A172 (cell line): ENCODE data around the gene SLC39A11. TPM values are rescaled to one million over a fixed set of nuclear protein-coding genes. Genes with fewer than 3 reads are reported as not detected.
A peak's percentile ranks its signal among the peaks of the same experiment; 100 is the strongest.
"Not testable (repeated sequence)": the region's sequence is repeated elsewhere in the genome, so short reads cannot be mapped to it uniquely, and the experiment has no call there.

Source experiments
- DNase-seq: peaks from one replicate; pipeline ENCODE4 v3.0.0-alpha.2; 2015; ENCODE audit warnings: low spot score
- total RNA-seq: library from RNA; depleted of rRNA; stranded (reverse); fragments of >200 nt; shearing (Covaris generic); gene quantifications from 2 replicates; pipeline ENCODE4 v1.2.3, GENCODE V29; 2014

The SLC39A11 gene
- total RNA-seq, 1 experiment from 2014 or later, result 59.2 TPM

DNA sequence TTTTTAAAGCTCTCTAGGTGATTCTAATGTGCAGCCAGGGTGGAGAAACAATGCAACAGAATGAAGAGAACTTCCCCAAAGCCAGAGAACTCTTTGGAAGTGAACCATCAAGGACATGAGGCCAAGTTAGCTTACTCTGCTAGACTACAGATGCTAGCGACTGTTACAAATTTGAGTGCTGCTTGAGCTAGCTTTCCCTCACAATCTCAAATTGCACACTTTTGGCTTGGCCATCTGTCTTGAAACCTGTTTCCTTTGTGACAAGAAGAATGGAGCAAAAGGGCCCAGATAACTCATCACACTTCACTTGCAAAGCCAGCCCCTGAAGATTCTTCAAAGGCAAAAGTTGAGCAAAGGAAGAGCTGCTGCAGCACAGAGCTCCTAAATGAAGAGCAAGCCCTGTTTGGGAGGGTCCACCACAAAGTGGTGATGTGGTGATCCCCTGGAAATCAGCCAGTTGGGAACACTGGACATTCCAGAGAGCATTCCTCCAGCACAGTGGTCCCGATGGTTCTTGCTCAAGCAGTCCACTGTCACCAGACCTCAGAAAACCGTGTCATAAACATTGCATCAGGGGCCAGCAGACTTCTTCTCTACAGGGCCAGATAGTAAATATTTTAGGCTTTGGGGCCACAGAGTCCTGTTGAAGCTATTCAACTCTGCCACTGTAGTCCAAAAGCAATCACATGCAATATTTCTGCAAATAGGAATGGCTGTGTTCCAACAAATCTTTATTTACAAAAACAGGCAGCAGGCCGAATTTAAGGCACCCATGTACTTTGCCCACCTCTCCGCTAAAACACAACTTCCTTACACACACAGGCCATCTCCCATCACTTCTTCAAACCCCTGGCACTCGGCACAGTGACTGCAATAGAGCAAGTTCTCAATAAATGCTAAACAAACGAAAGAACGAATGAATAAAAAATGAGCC is 21.2 kb downstream of the SLC39A11 start:
- DNase-seq, result no peak

DNA sequence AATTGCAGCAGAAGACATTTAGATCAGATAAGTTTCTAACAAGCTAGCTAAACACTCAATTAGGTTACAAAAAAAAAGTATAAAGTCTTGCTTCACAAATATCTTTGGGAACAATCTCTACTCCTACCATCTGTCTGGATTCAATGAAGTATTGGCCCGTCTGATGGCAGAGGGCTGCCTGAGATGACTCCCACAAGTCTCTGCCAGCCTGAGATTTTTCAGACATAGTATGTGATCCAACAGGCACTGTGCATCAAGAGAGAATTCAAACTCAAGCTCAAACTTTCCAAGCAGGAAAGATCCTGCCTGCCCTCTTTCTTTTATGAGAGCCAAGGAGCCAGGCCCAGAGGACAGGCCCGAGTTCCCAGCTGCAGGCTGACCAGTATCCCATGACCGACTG is 22.6 kb downstream of the SLC39A11 start:
- no peak for DNase-seq

DNA sequence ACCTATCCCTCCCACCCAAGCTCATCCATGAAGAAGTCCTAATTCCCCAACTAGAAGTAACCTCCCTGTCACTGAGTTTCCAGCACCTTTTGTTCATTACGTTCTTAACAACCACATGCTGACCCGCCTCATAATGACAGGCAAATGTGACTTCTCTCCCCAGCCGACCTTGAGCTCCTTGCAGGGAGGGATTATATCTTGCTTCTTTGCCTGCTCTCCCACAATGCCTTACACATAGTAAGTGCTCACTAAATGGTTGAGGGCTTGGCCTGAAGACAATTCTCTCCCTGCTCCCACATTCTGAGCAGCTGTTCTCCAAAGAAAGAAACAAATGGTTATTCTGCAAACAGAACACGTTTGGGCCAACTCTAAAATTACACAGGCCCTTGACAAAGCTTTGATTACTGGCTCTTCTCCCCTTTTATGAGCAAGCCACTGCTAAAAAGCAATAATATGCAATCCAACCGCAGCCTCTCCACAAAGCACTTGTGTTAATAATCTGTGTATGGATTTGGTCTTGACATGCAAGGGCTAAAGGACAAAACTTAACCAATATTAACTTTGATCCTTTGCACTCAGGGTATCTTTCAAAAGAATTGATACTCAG is 23.2 kb downstream of the SLC39A11 start:
- DNase-seq, result no peak

DNA sequence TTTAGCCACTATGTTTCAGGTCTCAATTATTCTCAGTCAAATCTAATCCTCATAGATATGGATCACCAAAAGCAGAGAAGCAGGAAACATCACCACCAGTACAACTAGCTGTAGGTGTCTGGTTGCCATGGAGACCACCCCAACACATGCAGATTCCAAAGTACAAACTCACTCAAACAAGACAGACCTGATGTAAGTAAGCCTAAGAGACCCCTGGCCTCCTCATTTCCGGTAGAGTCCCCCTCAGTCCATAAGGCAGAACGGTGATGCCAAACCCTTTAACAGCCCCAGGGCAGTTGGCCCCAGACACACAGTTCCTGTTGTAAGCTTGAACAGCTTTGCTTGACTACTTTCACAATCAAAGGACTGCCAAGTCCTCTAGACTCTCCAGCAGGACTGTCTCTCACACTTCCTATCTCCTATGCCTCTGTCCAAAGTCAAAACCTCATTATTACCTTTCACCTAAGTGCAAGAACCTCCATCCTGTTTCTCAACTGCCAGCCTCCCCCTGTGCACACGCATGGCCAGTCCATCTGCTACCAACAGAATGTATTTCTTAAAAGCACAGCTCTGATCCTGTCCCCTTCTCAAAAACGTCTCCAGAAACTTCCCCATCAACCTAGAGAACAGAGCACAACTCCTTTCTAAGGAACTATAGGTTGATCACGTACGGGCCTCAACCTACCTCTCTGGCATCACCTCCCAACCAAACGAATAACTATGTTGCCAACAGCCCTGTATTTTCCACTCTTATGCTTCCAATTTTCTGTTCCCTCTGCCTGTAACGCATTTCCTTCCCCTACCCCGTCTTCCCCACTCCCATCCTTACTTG is 23.9 kb downstream of the SLC39A11 start:
- no peak for DNase-seq

DNA sequence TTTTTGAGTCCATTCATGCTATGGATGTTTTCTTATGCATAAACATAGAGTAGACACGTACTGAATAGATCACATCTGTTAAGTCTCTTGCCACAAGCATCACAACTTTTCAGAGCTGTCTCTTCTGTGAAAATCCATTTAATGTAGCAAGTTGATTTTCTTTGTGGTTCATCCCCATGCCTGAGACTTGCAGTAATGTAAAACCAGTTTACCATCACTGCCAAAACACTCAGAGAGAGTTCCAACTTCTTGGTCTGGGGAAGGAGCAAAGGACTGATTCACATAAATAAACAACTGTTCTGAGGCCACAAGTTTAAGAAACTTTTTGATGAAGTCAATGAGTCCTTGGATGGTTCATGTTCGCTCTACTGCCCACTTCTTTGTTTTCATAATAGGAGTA is 24.8 kb downstream of the SLC39A11 start:
- not testable (repeated sequence) for DNase-seq

DNA sequence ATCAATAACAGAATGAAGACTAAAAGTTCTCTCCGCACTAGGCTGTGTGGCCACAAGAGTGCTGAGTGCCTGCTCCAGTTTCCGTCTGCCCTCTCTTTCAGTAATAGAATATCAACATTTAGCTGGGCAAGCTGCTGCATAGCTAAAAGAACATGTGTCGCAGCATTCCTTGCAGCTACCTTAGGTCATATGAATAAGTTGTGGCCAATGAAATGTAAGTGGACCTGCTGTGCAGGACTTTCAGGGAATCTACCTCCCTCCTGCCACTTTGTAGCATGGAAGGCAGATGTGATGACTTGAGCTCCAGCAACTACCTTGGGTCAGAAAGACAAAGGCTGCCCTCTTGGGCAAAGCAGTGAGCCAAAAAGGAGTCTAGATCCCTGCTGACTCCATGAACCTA is 25.4 kb downstream of the SLC39A11 start:
- no peak for DNase-seq

DNA sequence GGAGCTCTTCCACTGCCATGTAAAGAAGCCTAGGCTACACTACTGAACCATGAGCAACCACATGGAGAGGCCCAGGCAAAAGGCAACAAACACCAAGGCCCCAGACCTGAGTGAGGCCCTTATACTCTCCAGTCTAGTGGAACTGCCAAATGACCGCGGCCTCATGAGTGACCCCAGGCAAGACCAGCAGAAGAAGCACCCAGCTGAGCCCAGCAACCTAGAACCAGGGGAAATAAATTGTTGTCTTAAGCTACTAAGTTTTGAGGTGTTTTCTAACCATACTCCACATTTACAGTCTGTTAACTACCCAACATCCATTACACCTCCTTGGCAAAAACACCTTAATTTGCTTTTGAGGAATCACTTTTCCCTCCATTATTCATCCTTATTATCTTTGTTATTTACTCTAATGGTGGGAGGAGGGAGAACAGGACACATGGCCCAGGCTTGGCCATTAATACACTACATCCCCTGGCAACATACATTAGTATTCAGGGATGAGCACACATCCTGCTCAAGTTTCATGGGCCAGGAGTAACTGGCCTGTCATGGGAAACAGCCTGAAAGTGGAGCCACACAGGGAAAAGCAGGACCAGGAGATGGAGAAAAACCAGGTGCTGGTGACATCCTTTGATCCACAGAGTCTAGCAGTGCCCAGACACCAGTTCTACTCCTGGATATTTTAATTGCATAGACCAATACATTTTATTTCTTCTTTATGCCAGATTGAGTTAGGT is 26.2 kb downstream of the SLC39A11 start:
- DNase-seq, result no peak

DNA sequence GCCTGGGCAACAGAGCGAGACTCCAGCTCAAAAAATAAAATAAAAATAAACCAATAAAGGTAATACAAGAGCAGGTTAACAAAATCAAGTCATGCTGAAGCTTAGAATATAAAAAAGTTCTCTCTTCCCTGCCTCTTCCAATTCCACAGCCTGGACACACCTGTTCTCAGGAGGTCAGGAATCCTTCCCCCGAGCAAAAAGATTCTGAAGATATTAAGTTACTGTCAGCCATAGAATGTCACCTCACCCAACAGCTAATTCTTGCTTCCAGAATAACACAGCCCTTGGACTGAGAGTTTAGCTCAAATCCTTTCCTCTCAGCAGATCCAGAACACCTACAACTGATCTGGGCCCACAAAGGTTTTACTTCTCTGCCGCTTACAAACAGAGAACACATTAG is 27.1 kb downstream of the SLC39A11 start:
- no peak for DNase-seq

DNA sequence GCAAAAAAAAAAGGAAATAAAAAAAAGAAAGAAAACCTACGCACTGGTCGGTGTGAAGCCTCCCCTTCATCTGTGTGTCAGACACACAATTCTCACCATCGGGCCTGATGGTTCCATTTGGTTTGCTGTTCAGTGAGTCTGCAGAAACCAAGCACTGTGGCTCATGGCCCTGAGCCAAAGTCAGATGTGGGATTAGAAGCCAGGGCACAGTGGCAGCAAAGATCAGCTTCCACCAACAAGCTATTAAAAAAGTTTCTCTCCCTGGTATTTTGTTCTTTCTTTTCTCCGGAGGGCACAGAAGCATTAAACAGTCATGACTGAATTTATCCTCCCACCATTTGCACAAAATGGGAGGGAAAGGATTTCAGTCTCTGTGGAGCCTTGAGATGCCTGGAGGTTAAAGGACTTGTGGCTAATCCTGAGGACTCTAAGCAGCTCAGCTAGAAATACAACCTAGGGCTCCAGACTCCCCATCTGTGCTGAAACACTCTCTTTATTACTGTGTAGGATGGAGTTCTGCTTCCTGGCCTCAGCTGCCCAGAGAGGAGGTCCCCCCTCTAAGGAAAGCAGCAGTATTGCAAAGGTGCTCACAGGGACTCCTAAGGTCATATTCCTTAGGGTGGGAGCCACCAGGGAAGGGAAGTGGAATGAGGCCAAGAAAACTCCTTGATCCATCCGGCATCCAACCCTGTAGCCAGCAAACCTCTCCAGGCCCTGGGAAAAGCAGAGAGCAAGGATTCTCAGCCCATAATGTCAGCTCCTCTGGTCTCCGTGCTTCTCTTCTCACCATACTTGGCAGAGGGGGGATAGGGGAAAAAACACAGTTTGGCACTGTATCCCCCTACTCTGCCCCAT is 28.2 kb downstream of the SLC39A11 start:
- DNase-seq, result no peak

DNA sequence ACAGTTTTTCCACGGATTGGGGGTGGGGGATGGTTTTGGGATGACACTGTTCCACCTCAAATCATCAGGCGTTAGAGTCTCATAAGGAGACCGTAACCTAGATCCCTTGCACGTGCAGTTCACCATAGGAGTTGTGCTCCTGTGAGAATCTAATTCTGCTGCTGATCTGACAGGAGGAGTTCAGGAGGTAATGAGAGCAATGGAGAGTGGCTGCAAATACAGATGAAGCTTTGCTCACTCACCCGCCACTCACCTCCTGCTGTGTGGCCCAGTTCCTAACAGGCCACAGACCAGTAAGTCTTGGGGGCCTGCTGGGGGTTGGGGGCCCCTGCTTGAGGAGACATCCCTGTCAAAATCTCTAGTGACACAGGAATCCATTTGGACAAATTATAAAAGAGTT is 29.8 kb downstream of the SLC39A11 start:
- no peak for DNase-seq

DNA sequence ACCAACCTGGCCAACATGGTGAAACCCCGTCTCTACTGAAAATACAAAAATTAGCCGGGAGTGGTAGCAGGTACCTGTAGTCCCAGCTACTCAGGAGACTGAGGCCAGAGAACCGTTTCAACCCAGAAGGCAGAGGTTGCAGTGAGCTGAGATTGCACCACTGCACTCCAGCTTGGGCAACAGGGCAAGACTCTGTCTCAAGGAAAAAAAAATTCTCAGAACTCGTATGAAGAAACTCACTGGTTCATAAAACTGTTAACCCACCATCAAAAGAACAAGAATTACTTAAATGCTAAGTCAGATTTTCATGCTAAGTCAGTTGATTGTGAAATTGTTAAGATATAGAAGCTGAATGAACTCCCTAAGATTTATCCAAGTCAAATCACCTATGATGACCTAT is 31.3 kb downstream of the SLC39A11 start:
- no peak for DNase-seq

DNA sequence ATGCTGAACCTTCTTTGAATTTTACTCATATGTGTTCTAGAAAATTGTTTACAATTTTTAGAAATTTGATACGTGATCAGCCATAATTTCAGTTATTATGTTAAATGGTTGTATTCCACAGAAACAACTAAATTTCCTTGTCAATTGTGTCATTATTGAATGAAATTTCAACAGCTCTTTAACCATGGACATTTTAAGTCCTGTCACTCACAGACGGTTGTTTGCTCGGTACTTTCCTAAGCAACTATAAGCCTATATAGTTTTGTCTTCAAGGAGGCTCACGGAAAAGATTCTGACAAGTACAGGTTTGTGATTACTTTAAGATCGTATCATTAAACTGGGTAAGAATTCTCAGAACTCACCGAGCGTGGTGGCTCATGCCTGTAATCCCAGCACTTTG is 31.8 kb downstream of the SLC39A11 start:
- DNase-seq, result no peak

DNA sequence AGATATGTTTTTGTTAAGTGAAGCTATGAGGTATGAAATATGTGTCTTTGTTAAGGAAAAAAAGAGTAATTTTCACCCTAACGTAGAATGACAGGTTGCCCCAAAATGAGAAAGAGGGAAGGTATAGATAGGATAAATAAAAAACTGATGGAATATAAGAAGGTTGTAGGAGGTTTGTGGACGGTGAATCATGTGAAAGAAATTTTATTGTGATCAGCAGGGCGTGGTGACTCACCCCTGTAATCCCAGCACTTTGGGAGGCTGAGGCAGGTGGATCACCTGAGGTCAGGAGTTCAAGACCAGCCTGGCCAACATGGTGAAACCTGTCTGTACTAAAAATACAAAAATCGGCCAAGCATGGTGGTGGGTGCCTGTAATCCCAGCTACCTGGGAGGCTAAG is 32.8 kb downstream of the SLC39A11 start:
- DNase-seq, result peak; percentile 58

DNA sequence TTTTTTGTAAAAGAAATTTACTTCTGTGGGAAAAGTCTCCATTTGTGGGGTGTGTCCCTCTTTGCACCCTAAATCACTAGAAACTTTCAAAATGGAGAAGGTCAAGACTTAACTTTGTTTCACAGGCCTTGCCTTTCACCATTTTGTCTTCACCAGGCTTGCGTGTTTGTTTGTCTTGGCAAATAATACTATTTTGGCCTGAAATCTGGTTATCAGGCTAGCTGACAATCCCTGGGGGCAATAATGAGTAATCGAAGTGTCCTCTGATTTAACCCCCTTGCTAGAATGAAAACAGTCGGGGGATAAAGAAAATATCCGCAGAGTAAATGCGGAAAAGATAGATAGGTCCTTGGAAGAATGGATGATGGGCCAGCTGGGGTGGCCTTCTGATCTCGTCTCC is 34.5 kb downstream of the SLC39A11 start:
- DNase-seq, result no peak

DNA sequence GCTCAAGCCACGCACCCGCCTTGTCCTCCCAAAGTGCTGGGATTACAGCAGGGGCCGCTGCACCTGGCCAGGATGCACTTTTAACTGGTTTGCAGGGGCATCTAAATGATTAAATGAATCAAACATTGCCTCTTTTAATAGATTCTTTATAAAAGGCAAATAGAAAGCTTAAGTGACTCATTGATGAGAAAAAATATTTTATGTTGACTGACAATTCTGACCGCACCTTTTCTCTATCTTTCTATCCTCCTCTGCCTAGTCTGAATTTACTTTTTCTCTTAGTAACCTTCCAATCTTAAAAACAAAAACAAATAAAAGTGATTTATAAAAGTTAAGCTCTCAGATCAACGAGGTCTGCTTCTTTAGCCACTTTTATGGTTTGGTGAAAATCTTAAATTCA is 35.3 kb downstream of the SLC39A11 start:
- DNase-seq, result no peak

DNA sequence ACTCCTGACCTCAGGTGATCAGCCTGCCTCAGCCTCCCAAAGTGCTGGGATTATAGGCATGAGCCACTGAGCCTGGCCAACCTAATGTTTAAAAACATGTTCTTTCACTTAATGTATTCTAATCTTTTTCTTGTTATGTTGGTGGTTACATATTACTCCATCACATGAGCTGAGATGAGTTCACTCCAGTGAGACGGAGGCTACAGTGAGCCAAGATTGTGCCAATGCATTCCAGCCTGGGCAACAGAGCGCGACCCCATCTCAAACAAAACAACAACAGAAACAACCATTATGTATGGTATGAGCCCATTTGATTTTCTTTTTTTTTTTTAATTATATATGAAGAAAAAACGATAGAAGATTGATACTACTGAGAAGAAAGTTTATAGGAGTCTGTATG is 39.6 kb downstream of the SLC39A11 start:
- no peak for DNase-seq

DNA sequence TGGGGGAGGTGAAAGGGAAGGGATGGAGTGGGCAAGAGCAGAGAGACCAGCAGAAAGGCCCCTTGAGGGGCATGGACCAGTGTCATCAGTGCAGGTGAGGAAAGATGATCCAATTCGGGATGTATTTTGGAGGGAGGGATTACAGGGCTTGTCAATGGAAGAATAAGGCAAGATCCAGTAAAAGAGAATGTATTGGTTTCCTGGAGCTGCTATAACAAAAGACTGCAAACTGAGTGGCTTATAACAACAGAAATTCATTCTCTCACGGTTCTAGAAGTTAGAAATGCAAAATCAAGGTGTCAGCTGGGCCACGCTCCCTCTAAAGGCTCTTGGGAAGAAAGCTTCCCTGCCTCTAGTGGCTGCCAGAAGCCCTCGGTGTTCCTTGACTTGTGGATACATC is 41.7 kb downstream of the SLC39A11 start:
- DNase-seq, result no peak

DNA sequence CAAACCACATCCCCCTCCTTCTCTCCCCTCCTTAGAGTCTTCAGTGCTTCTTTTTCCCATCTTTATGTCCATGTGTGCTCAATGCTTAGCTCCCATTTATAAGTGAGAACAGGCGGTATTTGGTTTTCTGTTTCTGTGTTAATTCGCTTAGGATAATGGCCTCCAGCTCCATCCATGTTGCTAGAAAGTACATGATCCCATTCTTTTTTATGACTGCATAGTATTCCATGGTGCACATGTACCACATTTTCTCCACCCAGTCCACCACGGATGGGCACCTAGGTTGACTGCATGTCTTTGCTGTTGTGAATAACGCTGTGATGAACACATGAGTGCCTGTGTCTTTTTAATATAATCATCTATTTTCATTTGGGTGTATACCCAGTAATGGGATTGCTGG is 44.3 kb downstream of the SLC39A11 start:
- no peak for DNase-seq

DNA sequence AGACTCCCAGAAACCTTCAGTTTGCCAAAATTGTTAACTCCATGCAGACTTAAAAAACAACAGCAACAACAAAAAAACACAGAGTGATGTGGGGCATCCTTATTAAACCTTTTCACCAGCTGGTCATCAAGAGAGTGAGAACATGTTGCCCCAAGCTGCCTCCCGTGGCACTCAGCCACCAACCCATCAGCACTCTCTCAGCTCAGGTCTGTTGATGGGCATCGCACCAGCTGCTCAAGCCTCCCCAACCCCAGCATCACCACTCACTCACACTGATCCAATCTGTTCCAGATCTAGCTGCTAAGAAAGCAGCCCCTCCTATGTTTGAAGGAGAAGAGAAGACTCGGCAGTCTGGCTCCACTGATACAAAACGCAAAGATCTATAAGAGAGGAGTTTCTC is 46.8 kb downstream of the SLC39A11 start:
- no peak for DNase-seq

DNA sequence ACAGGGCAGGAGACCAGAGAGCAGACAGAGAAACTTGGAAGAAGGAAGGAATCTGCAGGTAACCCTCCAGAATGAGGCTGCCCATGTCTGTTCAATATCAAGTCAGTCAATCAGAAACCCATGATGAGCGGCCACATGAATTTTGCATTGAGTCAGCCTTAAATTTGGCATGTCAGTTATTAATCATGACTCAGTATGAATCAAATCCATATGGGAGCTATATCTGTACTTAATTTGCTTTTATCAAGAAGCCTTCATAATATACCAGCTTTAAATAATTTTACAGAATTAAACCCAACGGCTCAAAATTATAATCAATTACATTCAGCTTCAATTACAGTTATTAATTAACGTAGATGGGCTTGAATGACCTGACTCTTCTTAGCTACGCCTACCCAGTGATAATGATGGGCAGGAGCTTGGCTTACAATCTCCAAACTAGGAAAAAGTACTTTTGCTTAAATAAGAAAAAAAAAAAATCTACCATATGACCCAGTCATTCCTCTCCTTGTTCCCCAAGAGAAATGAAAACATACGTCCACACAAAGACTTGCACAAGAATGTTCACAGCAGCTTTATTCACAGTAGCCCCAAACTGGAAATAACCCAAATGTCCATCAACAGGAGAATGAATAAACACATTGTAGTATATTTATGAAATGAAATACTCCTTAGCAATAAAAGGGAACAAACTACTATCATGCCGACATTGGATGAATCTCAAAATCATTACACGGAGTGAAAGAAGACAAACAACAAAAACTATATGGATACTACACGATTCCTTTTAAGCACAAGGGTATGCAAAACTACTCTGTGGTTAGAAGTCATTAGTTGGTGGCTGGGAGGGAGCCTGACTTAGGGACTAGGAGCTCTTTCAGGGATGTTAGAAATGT is 48.6 kb downstream of the SLC39A11 start:
- DNase-seq, result no peak
